OCI-LY3 (cell line): ENCODE results near the gene MAP2K4.

ENCODE experiments used
- EZH2phosphoT487 ChIP-seq: fragments of 200-600 bp; shearing (Covaris generic); IDR thresholded peaks from 2 replicates; pipeline ENCODE4 v1.6.1; 2018; ENCODE audit warnings: antibody characterized with exemption, mixed run types, low read depth
- TF ChIP-seq, protein P1 (sequence below): fragments of 200-600, 300-600 bp; sonication (generic); IDR thresholded peaks from 2 replicates; pipeline ENCODE4 v1.5.1; 2014; ENCODE audit warnings: antibody characterized with exemption, low read length, low read depth

DNA sequence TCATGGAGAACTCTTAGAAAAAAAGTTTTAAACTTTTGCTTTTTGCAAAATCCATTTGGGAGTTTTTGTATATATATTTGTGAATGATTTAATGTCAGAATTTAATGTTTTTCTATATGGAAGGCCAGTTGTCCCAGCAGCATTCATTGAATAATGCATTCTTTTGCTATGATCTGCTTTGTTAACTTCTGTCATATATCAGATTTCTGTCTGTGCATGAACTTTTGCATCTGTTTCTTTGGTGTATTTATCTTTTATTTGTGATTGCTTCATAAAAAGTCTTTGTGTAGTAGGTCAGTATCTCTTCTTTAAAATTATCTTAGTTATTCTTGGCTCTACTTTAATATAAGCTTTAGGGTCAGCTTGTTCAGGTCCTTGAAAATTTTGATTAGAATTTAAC is 84.2 kb downstream of the MAP2K4 start:
- TF ChIP-seq, protein P1, sequence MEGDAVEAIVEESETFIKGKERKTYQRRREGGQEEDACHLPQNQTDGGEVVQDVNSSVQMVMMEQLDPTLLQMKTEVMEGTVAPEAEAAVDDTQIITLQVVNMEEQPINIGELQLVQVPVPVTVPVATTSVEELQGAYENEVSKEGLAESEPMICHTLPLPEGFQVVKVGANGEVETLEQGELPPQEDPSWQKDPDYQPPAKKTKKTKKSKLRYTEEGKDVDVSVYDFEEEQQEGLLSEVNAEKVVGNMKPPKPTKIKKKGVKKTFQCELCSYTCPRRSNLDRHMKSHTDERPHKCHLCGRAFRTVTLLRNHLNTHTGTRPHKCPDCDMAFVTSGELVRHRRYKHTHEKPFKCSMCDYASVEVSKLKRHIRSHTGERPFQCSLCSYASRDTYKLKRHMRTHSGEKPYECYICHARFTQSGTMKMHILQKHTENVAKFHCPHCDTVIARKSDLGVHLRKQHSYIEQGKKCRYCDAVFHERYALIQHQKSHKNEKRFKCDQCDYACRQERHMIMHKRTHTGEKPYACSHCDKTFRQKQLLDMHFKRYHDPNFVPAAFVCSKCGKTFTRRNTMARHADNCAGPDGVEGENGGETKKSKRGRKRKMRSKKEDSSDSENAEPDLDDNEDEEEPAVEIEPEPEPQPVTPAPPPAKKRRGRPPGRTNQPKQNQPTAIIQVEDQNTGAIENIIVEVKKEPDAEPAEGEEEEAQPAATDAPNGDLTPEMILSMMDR = no peak
- no peak for TF ChIP-seq EZH2phosphoT487
